Activated T-helper 1 cell treated with Interleukin-2 at 50 U/mL for 16 hours (primary cell): ENCODE measurements around the gene ANTXR2.
"Not testable (repeated sequence)": the region's sequence is repeated elsewhere in the genome, so short reads cannot be mapped to it uniquely, and the experiment has no call there.

Experiments
- DNase-seq: peaks from one replicate; pipeline ENCODE4 v3.0.0-alpha.2; 2020; ENCODE audit warnings: low read depth

The ANTXR2 gene

DNA sequence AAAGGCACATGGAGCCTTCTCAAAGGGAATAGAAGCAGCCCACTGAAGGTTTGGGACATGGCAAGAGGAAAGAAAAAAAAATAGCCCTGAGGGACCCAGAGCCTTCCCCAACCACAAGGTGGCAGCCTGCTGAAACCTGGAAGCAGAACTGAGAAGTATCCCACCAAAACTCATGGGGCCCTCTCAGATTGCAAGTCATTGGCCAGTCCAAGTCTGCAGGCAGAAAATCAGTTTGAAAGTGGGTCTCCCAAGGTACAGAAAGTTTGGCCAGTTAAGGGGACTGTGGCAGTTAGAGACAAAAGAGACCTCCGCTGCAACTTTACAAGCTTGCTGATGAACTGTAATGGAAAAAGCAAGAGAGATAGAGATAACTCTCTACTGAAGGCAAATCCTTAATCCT, 155.8 kb downstream of the ANTXR2 start:
- peak; percentile 3 for DNase-seq

DNA sequence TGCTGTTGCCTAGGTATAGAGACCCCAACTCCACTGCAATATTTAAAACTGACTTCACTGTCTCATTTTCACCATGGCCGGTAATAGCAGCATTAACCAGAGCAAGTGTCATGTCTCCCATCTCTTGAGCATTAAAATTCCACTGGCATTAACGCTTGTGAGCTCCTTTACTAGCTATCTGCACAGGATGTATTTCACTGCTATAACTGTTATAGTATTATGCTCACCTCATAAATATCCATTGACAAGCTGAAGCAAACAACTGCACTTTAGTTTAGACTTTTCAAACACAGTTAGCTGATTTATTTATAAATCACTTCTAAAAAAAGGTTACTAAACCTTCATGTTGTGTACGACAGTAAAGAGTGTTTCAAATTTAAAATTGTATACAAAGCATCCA, 157.8 kb downstream of the ANTXR2 start:
- DNase-seq: no peak

DNA sequence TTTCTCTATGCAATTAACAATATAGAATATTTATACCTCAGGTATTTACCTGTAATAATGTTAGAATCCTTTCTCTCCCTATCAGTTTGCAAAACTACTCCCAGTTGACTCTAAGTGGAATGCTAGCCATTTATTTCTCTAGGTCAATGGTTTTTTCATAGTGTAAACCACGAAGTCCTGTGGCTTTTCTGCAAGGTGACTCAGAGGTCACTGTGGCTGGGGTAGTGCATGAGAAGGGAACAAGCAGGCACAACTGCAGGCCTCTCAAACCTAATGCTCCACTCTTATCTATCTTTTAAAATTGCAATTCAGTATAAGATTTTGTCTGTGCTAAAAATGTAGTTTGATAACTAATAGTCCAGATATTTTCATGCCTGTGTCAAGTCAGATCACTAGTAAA, 159.4 kb downstream of the ANTXR2 start:
- no peak for DNase-seq

- DNase-seq: no peak
Observed at GRCh38 chr4:79907001-79907400, 166.0 kb downstream of the ANTXR2 start.

DNA sequence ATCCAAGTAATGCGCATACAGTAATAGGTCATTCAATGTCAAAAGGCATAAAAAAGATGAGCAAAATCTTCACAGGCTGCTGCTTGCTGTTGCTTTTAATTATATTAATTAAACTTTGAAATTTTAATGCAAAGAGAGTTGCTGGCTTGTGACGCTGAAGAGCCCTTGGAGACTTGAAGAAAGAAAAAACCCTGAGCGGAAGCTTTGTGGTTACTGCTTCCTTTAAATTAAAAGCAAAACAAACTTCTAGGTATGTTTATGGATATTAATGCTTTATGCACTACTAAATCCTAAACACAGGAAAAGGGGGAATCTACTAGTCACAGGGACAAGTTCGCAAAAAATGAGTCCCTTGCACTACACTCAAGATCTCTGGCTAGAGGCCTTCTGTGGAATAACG, 166.7 kb downstream of the ANTXR2 start:
- no peak for DNase-seq

GRCh38 chr4:79905212-79905611, 167.8 kb downstream of the ANTXR2 start:
- no peak for DNase-seq

DNA sequence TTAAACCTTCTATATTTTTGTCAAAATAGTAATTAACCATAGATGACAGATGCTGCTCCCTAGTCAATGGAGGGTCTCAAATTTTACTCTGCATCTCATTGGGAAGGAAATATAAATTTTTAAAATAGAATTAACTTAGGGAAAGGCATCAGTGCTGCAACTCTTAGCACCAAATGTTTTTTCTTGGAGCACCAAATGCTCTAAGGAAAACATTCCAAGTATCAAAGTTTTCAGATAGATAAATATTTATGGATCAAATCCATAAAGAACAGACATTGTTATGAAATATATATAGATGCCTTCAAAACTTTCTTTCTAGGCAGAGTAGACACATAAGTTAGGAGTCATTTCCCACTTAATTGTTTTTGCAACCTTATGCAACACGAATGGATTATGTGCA, 168.7 kb downstream of the ANTXR2 start:
- DNase-seq: no peak

DNA sequence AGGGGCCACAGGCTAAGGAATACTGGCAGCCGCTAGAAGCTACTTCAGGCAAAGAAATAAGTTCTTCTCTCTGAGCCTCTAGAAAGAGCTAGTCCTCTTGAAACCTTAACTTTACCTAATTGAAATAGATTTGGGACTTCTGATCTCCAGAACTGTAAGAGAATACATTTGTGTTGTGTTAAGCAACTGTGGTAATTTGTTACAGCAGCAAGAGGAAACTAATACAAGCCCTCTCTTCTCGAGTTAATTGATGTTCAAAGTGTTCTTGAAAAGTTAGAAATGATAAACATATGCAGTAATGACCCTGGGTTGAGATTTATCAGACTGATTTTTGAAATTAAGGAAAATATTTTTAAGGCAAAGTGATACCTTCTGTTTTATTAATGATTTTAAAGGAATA, 172.8 kb downstream of the ANTXR2 start:
- no peak for DNase-seq

GRCh38 chr4:79899481-79899880, 173.5 kb downstream of the ANTXR2 start:
- DNase-seq: no peak

- no peak for DNase-seq
Observed at GRCh38 chr4:79898055-79898454, 175.0 kb downstream of the ANTXR2 start.

- no peak for DNase-seq
Observed at GRCh38 chr4:79897174-79897573, 175.9 kb downstream of the ANTXR2 start.

- DNase-seq: no peak
Observed at GRCh38 chr4:79893456-79893855, 179.6 kb downstream of the ANTXR2 start.

- not testable (repeated sequence) for DNase-seq
Observed at GRCh38 chr4:79889026-79889425, 184.0 kb downstream of the ANTXR2 start.

DNA sequence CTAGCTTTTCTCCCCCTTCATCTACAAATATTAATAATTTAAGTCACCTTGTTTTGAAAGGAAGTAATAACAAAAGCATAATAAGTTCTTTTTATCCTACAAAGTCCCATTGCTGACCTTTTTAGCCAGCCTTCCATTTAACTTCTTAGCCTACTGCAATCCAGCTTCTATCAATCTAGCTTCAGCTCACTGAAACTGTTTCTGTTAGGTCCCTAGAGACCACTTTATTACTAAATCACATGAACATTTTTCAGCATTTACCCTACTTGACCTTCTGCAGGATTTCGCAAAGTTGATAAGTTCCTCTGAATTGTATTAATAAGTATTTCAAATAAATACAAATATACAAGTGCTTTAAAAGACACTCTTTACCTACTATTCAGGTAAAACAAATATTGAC, 186.5 kb downstream of the ANTXR2 start:
- DNase-seq: no peak

DNA sequence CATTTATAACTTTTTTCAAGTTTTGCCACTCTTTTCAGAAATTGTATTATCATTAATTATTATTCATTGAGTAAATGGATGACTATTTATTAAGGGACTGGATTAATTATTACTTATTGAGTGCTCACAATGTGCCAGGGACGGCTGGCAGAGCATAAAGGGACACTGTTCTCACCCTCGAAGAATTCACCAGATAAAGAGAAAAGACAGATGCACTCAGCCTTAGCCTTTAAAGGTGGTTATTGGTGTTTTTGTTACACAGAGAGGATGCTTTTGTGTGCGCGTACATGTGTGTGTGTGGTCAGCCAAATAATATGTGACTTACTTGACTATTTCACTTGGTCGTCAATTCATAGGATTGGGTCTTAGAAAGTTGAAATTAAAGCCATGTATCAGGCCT, 187.0 kb downstream of the ANTXR2 start:
- DNase-seq: no peak

GRCh38 chr4:79883290-79883689, 189.7 kb downstream of the ANTXR2 start:
- DNase-seq: no peak

- no peak for DNase-seq
Observed at GRCh38 chr4:79882806-79883205, 190.2 kb downstream of the ANTXR2 start.

GRCh38 chr4:79881407-79881806, 191.6 kb downstream of the ANTXR2 start:
- no peak for DNase-seq

- DNase-seq: no peak
Observed at GRCh38 chr4:79877511-79877910, 195.5 kb downstream of the ANTXR2 start.

DNA sequence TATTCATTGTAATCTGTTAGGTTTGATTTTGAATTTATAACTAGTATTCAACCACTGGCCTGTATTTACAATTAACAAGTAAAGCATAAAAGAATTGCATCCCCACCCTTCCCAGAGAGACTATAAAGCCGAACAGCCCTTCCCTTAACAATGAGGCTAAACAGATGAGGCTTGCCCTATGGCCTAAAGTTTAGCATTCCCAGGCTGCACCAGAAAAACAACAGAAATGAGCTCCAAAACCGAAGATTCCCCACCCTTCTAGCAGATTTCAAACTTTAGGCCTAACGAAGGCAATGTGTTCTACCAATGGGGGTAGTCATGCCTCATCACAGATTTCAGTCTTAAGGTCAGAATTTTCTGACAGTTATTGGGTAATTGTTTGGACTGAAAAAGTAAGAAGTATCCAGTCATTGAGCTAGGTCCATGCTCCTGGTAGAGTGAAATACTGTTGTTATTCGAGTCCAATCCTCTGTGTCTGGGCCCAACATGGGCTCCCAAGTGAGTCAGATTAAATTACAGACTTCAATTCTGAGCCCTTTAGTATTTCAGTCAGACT, 197.6 kb downstream of the ANTXR2 start:
- DNase-seq: no peak

- DNase-seq: no peak
Observed at GRCh38 chr4:79874197-79874596, 198.8 kb downstream of the ANTXR2 start.

DNA sequence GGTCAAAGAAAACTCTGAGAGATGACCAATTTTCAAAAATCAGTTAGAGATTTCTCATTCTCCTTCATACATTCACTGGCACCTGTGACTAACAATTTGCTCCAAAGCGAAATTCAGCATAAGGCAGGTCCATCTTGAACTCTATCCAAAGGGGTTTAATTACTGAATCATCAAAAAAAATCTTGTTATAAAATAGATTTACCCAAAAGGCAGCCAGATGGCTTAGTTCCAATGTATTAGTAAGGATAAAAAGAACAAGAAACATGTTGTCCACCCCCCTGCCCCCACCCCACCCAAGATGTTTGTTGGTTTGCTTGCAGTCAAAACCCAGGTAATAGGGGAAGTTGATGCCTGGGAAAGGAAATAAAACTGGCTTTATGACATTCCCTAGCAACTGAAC, 200.3 kb downstream of the ANTXR2 start:
- DNase-seq: no peak

DNA sequence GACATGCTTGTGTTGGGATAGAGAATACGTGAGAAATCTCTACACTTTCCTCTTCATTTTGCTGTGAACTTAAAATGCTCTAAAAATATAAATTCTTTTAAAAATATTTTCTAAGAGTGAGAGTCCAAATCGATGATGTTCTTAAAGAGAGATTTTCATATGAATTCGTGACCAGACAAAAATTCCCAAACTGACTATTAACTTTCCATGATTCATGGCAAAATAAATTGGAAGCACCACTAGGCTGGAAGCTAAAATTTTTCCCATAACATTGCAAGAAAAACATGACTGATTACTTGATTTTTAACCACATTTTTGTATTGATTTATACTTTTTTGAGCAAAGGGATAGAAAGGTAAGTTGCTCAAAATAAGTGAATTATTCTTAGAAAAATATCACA, 201.1 kb downstream of the ANTXR2 start:
- DNase-seq: no peak

- no peak for DNase-seq
Observed at GRCh38 chr4:79869597-79870237, 203.3 kb downstream of the ANTXR2 start.
